GM21367 (cell line): ENCODE measurements around the gene NETO2.
"Not testable (repeated sequence)": the region's sequence is repeated elsewhere in the genome, so short reads cannot be mapped to it uniquely, and the experiment has no call there.

ENCODE experiments used
- ATAC-seq: cut with Tn5 transposase; IDR thresholded peaks from one replicate; pipeline ENCODE4 v1.9.1; 2021; ENCODE audit not compliant: unreplicated experiment

The NETO2 gene

GRCh38 chr16:47067203-47067602 lies 76.5 kb downstream of the NETO2 start:
- ATAC-seq: no peak

- no peak for ATAC-seq
Measured at GRCh38 chr16:47065766-47066688, 77.7 kb downstream of the NETO2 start.

- no peak for ATAC-seq
Measured at GRCh38 chr16:47064775-47065174, 79.0 kb downstream of the NETO2 start.

- ATAC-seq: no peak
Measured at GRCh38 chr16:47063011-47063724, 80.6 kb downstream of the NETO2 start.

- no peak for ATAC-seq
Measured at GRCh38 chr16:47061204-47061603, 82.5 kb downstream of the NETO2 start.

- no peak for ATAC-seq
Measured at GRCh38 chr16:47060596-47060995, 83.1 kb downstream of the NETO2 start.

- no peak for ATAC-seq
Measured at GRCh38 chr16:47059991-47060390, 83.8 kb downstream of the NETO2 start.

- ATAC-seq: not testable (repeated sequence)
Measured at GRCh38 chr16:47059130-47059529, 84.6 kb downstream of the NETO2 start.

GRCh38 chr16:47058295-47059086 lies 85.3 kb downstream of the NETO2 start:
- no peak for ATAC-seq

GRCh38 chr16:47057630-47057993 lies 86.1 kb downstream of the NETO2 start:
- ATAC-seq: no peak

GRCh38 chr16:47056688-47057629 lies 86.8 kb downstream of the NETO2 start:
- no peak for ATAC-seq

- ATAC-seq: not testable (repeated sequence)
Measured at GRCh38 chr16:47056061-47056460, 87.7 kb downstream of the NETO2 start.

GRCh38 chr16:47055136-47055885 lies 88.4 kb downstream of the NETO2 start:
- ATAC-seq: no peak

- ATAC-seq: no peak
Measured at GRCh38 chr16:47054306-47054705, 89.4 kb downstream of the NETO2 start.

- ATAC-seq: no peak
Measured at GRCh38 chr16:47053895-47054294, 89.8 kb downstream of the NETO2 start.

- ATAC-seq: no peak
Measured at GRCh38 chr16:47052666-47053640, 90.8 kb downstream of the NETO2 start.

- no peak for ATAC-seq
Measured at GRCh38 chr16:47051031-47051430, 92.7 kb downstream of the NETO2 start.

GRCh38 chr16:47049901-47050583 lies 93.7 kb downstream of the NETO2 start:
- ATAC-seq: no peak
